Retinal pigment epithelial cell (primary cell): ENCODE results near the gene LRRC27.

Source experiments
- DNase-seq: peaks from one replicate; pipeline ENCODE4 v3.0.0-alpha.2; 2010; ENCODE audit warnings: low read depth
- H3K4me3 ChIP-seq: 2 replicates; pipeline ENCODE4 v1.5.1; 2011; ENCODE audit warnings: mild to moderate bottlenecking, low read length, control low read depth, moderate library complexity
- TF ChIP-seq, protein P1 (sequence below): conservative IDR thresholded peaks from 2 replicates; pipeline ENCODE4 v1.5.1; 2011; ENCODE audit warnings: low read depth, low read length, control low read depth, inconsistent platforms

Gene LRRC27

GRCh38 chr10:132355297-132355696 is 23.3 kb downstream of the LRRC27 start:
- TF ChIP-seq, protein P1, sequence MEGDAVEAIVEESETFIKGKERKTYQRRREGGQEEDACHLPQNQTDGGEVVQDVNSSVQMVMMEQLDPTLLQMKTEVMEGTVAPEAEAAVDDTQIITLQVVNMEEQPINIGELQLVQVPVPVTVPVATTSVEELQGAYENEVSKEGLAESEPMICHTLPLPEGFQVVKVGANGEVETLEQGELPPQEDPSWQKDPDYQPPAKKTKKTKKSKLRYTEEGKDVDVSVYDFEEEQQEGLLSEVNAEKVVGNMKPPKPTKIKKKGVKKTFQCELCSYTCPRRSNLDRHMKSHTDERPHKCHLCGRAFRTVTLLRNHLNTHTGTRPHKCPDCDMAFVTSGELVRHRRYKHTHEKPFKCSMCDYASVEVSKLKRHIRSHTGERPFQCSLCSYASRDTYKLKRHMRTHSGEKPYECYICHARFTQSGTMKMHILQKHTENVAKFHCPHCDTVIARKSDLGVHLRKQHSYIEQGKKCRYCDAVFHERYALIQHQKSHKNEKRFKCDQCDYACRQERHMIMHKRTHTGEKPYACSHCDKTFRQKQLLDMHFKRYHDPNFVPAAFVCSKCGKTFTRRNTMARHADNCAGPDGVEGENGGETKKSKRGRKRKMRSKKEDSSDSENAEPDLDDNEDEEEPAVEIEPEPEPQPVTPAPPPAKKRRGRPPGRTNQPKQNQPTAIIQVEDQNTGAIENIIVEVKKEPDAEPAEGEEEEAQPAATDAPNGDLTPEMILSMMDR = no peak
- no peak overlapping the region for H3K4me3 ChIP-seq
- no peak for DNase-seq

- no peak for DNase-seq
- no peak overlapping the region for H3K4me3 ChIP-seq
- TF ChIP-seq, protein P1 = no peak
These were observed 23.8 kb downstream of the LRRC27 start for GRCh38 chr10:132355754-132356153.

- TF ChIP-seq, protein P1 = no peak
- no peak for DNase-seq
- no peak overlapping the region for H3K4me3 ChIP-seq
These were observed 24.7 kb downstream of the LRRC27 start for GRCh38 chr10:132356621-132357195.

GRCh38 chr10:132357286-132358058 is 25.5 kb downstream of the LRRC27 start:
- no peak for DNase-seq
- TF ChIP-seq, protein P1 = no peak
- no peak overlapping the region for H3K4me3 ChIP-seq

DNA sequence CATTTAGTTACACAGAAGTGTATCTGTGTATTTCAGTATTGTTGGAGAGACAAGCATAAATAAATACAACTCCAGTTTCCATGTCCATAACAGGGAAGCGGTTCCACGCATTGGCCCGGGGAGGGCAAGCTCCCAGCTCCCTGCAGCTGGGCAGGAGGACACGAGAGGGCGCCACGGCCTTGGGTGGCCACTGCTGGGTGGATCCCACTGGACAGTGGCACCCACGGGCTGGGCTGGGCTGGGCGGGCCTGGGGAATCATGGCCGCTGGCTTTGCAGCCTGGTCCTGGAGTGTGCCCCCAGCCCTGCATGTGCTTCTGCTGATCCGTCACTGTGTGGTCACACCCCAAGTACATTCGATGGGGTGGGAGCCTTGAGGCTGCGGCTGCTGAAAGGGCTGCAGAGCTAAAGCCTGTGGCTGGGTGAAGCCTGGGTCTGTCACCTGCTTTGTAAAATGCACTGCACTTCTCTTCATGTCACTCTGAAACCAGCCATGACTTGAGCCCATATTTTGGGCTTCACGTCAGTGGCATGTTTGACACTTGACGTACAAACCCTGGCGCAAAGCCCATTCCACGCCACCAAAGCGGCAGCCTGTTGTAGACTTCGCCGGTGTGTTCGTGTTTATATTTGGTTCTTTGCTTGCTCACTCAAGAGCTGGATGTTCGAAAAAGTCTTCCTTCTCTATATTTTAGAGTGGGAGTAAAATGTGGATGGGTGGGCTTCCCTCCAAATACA is 27.5 kb downstream of the LRRC27 start:
- TF ChIP-seq, protein P1 = no peak
- DNase-seq = no peak
- H3K4me3 ChIP-seq = no peak overlapping the region

GRCh38 chr10:132360766-132361447 is 28.9 kb downstream of the LRRC27 start:
- H3K4me3 ChIP-seq = no peak overlapping the region
- no peak for DNase-seq
- TF ChIP-seq, protein P1 = peak; percentile 66
